NB4 (cell line): ENCODE data around the gene SEBOX.

Experiments used
- MYC ChIP-seq: IDR thresholded peaks from 2 replicates; pipeline ENCODE4 v1.6.1; 2011; ENCODE audit warnings: low read depth, low read length
- TF ChIP-seq, protein P1 (sequence below): IDR thresholded peaks from one replicate; pipeline ENCODE4 v1.5.1; 2012; ENCODE audit warnings: low read depth, low read length

GRCh38 chr17:28390563-28390962 lies 25.6 kb upstream of the SEBOX start:
- TF ChIP-seq, protein P1, sequence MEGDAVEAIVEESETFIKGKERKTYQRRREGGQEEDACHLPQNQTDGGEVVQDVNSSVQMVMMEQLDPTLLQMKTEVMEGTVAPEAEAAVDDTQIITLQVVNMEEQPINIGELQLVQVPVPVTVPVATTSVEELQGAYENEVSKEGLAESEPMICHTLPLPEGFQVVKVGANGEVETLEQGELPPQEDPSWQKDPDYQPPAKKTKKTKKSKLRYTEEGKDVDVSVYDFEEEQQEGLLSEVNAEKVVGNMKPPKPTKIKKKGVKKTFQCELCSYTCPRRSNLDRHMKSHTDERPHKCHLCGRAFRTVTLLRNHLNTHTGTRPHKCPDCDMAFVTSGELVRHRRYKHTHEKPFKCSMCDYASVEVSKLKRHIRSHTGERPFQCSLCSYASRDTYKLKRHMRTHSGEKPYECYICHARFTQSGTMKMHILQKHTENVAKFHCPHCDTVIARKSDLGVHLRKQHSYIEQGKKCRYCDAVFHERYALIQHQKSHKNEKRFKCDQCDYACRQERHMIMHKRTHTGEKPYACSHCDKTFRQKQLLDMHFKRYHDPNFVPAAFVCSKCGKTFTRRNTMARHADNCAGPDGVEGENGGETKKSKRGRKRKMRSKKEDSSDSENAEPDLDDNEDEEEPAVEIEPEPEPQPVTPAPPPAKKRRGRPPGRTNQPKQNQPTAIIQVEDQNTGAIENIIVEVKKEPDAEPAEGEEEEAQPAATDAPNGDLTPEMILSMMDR = no peak
- TF ChIP-seq MYC = no peak
